HG03439 (cell line): Measurements from ENCODE around the gene RND3.

Source experiments
- ATAC-seq: cut with Tn5 transposase; IDR thresholded peaks from one replicate; pipeline ENCODE4 v1.9.1; 2021; ENCODE audit warnings: mild to moderate bottlenecking, moderate library complexity; ENCODE audit not compliant: unreplicated experiment

Gene RND3, protein sequence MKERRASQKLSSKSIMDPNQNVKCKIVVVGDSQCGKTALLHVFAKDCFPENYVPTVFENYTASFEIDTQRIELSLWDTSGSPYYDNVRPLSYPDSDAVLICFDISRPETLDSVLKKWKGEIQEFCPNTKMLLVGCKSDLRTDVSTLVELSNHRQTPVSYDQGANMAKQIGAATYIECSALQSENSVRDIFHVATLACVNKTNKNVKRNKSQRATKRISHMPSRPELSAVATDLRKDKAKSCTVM

DNA sequence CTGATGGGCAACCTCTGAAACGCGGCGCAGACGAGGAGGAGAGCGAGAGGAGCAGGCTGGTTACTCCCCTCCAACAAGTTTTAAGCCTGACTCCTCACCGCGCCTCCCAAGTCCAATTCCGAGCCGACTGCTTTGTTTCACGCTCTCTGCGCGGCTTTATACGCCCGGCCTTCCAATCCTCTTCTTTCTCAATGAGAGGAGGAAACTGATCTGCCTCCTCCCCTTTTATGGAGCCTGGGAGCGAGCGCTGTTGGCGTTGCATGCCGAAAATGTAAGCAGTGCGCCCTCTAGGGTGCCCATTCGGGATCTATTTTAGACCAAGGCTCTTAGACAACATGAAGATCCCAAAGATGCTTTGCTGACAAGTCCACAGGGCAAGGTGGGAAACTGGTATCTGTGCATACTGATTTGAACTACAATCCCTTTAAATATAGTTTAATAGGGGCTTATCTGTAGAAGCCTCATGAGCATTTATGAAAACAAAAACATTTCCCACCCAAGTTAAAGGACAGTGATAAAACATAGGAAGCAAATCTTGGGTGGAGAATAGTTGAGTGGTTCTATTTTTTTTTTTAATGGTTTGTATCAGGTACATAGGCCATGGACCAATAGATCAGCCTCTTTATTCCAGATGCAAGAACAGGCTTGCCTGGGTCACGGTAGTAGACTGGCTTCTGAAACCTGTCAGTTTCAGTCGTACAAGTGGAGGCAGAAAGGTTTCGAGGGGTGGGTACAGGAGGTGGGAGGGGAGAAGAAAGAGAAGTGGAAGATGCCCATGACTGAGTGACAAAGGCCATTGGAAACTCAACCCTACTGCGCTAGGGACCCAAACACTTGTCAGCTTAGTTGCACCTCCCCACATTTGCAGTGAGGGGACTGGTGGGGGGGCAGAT is at the start of gene RND3:
Gene RND3, minus strand, starts transcription at position 131 of the 893 bp plus-strand sequence. CDS start 250 bp downstream, outside the sequence.
- peak; percentile 64 for ATAC-seq

DNA sequence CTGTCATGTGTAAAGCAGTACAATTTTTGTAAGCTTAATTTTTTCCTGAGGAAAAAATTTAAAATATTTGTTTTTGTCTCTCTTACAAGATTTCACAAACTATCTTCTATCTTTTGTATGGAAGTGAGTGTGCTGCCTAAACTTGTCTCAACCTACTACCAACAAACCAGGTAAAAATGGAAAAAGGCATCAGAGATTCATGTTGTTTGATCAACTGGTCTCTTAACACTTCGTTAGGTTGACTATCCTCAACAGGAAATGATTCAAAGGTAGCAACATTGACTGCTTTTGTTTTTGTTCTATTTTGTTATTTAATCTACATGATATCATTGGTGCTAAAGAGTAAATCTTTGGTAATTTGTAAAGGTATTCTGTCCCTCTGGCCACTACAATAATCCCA is 47.7 kb upstream of the RND3 start:
- ATAC-seq: no peak

DNA sequence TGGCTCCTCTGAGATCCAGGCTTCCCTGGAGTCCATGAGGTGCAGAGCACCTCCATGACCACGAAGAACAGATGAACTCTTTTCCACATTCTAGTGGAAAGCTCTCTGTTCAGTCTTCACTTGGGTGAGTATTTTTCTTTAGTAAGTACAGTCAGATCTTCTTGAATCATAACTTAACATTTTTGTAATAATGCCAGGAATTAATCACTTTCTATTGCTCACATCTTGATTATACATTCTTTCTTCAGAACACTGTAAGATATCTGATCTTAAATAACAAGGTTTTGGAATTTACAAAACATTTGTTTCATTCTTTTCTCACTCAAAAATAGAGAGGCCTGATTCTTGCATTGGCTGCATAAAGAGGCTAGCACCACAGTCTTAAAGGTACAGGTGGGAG is 45.4 kb upstream of the RND3 start:
- no peak for ATAC-seq

DNA sequence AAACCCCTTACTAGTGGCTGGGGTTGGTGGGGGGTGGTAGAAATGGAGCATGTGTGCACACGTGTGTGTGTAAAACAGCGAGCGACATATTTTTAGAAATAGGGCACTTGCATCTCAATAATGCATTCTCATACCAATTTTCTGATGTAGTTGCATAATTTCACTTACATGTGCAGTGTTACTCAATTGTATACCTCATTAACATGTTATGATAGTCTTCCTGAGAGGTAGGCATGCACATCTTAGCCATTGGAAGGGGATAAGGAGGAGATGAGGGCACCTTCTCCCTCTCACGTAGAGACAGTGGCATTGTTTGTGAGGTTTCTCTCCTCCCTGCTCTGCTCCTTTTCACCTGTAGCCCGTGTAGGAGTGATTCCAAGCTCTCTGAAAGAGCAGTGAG is 44.6 kb upstream of the RND3 start:
- no peak for ATAC-seq

DNA sequence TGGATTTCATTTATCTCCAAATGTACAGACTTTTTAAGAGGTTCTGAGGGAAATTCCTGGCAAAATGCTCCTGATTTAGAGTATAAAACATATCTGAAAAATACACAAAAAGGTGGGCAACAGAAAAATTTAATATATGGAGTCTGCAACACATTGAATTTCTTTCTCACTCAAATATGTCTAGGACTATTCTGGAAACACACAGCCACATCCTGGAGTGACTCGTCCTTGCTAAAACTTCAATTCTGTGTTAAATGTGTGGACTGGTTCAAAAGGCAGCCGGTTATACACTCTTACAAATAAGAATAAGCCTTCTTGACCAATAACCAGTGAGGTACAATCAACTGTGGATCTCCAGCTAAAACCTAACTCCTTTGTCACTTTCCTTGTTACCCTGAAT is 44.1 kb upstream of the RND3 start:
- no peak for ATAC-seq

DNA sequence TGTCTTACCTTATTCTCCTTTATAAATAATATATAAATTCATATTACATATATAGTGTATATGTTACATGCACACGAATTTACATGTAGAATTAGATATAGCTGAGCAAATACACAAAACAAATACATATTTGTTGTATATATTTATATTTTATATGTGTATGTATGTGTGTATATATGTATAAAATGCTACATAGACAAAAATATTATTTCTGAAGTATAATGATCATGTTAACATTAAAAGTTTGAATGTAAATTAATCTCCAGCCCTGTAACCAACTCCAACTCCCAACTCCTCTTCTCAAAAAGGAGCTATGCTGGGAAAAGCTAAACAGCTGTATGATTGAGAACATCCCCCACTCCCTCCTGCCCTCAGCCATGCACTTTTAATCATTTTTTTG is 42.7 kb upstream of the RND3 start:
- no peak for ATAC-seq

DNA sequence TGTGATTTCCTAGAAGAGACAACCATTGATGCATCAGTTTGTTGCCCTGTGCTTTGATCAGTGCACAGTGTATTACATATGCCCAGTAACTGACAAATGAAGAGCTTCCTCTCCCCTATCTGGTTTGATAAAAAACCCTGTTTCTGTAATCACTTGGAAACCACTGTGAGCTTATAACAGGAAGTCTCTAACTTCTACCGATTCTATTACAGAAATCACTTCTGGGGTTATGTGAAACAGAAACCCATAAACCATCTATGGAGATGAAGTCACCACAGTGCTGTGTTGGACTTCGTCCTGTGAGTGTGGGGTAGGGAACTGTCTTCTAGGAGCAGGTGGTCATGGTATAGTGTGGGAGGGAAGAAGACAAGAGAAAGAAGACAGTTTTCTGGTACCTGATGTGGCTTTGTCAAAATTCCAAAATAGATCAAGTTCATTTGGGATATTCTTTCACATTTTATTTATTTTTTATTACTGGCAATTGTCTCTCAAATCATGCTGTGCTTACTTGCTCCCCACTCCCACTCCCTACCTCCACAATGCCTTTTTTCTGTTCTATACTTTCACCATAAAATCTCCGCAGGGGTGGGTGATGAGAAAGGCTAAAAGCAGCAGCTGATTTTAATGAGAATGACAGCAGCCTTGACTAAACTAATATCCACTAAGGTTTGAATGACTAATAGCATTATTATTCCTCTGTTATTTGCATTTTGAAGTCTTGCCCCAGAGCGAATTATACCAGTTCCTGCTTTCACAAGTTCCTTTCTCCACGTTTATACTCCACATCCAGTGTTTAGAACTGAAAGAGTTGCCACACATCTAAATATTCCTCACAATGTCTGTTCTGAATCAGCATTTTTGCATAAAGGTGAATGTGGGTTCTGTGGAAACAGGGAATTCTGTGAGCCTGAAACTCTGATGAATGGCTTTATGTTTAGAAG is 41.7 kb upstream of the RND3 start:
- ATAC-seq: peak; percentile 91

DNA sequence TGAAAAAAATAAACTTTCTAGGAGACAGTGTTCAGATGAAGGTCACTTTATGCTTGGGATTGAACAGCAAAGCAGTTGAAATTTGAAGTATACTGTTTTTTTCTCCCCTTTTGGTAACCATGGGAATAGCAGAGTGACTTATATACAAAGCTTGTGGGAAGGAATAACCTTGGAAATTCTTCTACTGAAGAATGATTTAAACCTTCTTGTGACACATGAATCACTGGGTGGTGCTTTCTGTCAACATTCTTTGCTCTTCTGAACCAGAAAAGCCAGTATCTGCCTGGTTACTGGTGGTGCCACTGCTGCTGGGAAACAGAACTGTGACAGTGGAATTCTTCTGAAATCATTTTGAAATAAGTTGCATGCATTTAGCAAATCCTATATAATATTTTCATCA is 39.4 kb upstream of the RND3 start:
- ATAC-seq: no peak

DNA sequence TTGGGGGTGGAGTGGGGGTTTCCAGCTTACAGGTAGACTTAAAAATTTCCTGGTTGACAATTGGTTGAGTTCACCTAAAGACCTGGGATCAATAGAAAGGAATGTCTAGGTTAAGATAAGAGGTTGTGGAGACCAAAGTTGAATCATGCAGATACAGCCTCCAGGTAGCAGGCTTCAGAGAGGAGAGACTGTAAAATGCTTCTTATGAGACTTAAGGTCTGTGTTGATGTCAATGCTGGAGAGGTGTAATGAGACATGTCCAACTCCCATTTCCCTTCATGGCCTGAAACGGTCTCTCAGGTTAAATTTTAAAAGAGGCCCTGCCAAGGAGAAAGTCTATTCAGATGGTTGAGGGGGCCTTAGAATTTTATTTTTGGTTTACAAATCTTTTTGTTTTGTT is 38.5 kb upstream of the RND3 start:
- ATAC-seq: no peak

DNA sequence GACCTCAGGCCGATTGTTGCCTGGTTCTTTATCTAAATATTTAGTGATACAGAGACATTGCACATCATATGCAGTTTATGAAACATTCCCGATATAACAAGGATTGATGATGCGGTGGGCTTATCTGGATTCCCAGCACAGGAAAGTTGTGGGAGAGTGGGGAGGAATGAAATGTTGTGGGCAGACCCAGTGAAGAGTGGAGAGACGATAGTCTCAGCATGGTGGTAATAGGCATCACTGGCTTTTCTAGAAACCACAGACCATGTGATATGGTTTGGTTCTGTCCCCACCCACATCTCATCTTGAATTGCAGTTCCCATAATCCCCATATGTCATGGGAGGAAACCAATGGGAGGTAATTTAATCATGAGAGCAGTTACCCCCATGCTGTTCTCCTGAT is 34.8 kb upstream of the RND3 start:
- no peak for ATAC-seq

DNA sequence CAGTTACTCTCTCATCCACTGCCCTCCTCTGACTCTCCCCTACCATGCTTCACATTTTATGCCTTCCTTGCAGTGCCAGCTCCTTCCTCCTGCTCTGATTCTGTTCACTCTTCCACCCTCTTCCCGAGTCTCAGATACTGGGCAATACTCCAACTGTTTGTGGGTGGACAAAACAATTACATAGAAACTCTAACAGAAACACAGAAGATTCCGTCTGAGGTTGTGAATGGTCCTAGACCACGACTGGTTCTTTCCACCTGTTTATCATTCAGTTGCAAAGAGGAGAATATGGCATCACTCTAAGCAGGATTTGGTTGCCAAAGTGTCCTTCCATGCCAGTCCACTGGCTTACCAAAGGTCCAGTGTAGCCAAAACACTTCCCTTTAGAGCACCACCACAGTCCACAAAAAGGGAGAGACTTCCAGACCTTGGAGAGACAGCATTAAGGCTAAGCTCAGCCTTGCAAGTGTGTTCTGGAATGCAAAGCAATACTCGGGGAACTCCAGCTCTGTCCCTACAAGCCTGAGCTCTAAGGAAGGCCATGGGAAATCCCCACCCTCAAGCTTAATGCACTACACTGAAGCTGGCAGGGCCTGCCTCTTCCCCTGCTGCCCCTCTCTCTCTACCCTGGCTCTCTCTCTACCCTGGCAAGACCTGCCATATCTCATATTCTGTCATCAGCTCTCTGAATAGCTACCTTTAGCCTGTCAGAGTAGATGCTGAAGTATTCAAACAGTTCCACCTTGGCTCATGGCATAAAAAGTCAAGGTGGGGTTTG is 33.6 kb upstream of the RND3 start:
- no peak for ATAC-seq

DNA sequence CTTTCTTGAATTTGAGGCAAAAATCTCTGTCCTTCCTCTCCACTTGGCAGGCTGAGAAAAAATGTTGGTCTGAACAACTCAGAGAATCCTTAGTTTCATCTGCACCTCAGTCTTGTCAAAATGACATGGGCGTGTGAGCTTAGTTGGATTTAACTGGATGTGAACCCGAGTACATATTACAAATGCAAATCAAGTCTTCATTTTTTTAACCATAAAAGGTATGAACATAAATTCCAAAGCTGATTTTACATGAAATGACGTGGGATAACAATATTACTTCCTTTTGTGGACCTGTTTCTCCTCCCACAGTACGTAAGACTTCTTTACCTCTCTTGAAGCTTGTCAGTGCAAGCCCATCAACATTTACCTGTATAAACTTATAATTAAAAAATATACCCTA is 32.6 kb upstream of the RND3 start:
- ATAC-seq: no peak

DNA sequence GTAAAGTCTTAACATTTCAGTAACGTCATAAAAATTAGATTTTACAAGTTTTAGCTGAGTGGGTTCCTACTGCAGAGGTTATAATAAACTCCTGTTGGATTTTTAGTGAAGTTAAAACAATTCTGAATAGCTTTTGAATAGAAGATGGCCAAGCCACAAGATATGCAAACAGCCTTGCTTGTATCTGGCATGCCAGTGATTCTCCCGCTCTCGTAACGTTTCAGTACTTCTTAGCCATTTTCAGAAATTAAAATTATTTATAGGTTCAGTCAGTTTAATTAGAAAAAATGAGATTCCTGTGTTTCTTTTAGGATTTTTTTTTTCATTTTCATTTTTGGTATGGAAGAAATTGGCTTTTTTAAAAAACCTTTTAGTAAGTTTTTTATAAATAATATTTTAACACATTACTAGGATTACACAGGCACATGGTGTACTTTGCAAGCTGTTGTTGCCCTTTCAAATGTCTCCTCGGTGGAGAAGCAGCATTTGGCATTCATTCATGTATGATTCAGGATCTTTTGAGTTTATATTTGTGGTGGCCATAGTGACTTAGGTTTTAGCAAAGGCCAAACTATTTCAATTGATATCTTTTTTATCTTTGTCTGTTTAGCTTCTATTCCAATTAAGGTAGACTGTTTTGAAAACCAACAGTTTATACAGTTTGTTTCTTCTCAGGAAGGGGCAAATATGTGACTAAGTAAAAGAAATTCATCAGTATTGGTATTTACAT is 30.6 kb upstream of the RND3 start:
- ATAC-seq: no peak

DNA sequence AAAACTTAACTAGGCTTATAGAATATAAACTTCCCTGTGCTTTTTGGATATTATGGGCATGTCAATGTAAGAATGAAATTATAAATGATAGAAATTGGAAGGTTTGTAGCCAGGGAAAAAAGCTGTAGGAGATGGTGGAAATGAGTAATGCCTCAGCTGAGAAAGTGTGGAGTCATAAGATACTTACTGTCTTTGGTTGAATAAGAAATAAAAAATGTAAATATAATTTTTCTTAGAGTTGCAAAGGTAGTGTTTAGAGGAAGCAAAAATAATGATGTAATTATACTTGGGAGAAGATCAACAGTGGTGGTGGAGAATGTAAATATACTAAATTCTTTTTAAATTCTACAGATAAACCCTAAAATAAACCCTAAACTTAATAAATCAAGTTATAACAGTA is 26.2 kb upstream of the RND3 start:
- no peak for ATAC-seq

DNA sequence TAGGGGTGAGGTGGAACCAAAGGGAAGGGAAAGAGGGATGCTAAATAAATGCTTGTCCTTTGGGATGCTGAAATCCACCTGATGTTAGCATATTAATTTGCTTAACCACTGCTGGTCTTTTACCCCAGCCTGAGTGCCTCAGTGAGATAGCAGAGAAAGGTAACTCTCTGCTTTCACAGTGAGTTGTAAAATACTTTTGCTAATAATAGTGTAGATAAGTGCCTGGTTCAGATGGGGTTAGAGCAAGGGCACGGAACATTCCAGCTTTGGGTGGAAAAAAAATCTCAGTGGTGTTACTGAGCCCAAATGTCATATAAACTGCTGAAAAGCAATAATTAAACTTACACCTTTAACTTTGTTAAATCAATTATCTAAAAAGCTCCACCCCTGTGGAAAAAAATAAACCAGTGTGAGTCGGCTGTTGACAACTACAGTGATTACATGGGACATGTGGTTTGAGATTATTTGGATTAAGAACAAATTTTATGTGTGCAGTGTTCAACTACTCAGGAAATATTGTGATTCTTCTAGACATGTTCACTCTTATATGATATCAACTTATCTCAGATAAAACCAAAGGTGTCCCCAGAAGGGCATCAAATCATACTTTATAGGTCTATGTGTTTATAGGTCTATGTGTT is 21.1 kb upstream of the RND3 start:
- ATAC-seq: no peak

DNA sequence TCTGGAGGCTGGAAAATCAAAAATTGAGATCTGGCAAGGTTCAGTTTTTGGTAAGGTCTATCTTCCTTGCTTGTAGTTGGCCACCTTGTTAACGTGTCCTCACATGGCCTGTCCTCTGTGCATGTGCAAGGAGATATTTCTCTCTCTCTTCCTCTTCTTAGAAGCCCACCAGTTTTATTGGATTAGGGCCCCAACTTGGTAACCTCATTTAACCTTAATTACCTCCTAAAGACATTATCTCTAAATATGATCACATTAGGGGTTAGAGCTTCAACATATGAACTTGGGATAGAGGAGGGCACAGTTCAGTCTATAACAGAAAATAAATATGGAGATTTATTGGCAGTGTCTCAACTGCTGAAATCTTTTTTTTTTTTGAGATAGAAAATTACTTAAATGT is 19.6 kb upstream of the RND3 start:
- no peak for ATAC-seq

DNA sequence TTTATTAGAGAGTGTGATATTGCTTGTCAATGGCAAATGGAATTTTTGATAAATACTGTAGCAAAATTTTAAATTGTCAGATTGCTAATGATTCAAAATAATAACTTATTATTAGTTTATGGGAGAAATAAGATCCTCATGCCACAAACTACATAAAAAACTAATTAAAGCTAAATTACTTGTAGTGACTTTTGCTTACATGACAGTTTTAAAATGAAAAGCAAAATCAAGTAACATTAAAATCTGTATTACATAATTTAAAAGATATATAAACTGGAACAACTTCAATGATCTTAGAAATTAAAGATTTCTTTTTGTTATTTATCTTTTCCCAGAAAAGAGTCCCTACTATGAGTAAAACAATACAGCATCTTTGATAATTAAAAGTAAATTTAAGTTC is 17.7 kb upstream of the RND3 start:
- ATAC-seq: no peak

DNA sequence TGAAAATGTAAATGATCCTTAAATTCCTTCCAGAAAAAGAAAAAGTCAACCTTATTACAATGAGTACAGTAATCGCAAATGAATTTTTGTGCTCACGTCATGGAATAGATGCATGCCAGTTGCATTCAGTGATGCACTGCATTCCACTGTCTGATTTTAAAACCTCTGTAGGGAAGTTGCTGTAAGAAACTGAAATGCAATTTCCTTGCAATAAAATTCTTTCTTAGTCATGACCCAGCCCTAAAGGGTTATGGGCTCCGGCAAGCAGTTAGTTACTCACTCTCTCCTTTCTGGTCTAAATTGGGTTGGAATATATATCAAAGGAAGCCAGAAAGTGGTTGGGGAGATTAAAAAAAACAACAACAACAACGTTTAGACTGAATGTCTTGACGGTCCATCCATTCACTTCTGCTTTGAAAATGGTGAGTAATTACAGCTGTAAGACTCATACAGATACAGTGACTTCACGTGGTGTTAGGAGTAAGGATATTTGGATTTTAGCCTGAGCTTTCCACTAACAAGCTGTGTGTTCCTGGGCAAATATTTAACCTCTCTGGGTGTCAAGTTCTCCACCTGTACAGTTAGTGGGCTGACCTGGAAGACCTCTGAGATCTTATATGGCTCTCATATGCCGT is 8.6 kb upstream of the RND3 start:
- no peak for ATAC-seq

DNA sequence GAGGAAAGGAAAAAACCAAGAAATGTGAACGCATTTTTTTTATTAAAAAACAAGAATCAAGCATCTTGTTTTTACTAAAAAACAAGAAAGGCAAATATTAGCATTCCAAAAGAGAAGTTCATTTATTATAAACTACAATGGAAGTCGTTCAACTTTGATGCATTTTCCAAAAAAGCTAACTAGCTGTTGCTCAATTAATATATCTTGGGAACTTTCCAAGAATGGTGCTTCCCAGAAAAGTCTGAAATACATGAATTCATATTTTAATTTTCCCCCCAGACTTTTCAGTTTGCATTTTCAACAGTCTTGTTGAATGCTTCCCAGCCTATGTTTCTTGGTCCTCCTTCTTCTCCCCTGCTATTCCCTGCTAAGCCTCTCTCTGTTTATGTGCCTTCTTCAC is 7.5 kb upstream of the RND3 start:
- no peak for ATAC-seq
